Stimulated activated CD8-positive, alpha-beta memory T cell treated with anti-CD3 and anti-CD28 coated beads, Interleukin-12 subunit alpha, Interleukin-12 subunit beta, amount 100 ng/mL, for 24 hours (primary cell): ENCODE data around the gene TPCN1.
"Not testable (repeated sequence)": the region's sequence is repeated elsewhere in the genome, so short reads cannot be mapped to it uniquely, and the experiment has no call there.

ENCODE experiments used
- DNase-seq: peaks from one replicate; pipeline ENCODE4 v3.0.0-alpha.2; 2020; ENCODE audit errors: extremely low read depth

Gene TPCN1

GRCh38 chr12:113196990-113197389 is 24.3 kb upstream of the TPCN1 start:
- no peak for DNase-seq

GRCh38 chr12:113197518-113198077 is 23.7 kb upstream of the TPCN1 start:
- DNase-seq = no peak

- DNase-seq = no peak
These were observed 23.0 kb upstream of the TPCN1 start for GRCh38 chr12:113198296-113198695.

GRCh38 chr12:113200021-113200797 is 21.1 kb upstream of the TPCN1 start:
- DNase-seq = no peak

GRCh38 chr12:113201187-113202177 is 19.8 kb upstream of the TPCN1 start:
- DNase-seq = no peak

- no peak for DNase-seq
These were observed 18.8 kb upstream of the TPCN1 start for GRCh38 chr12:113202300-113203075.

- DNase-seq = no peak
These were observed 17.2 kb upstream of the TPCN1 start for GRCh38 chr12:113203852-113204760.

GRCh38 chr12:113204804-113205203 is 16.5 kb upstream of the TPCN1 start:
- no peak for DNase-seq

GRCh38 chr12:113206802-113207201 is 14.5 kb upstream of the TPCN1 start:
- not testable (repeated sequence) for DNase-seq

- DNase-seq = no peak
These were observed 13.6 kb upstream of the TPCN1 start for GRCh38 chr12:113207613-113208040.

GRCh38 chr12:113208041-113208934 is 13.0 kb upstream of the TPCN1 start:
- no peak for DNase-seq

- no peak for DNase-seq
These were observed 10.1 kb upstream of the TPCN1 start for GRCh38 chr12:113211160-113211559.

- no peak for DNase-seq
These were observed 6.3 kb upstream of the TPCN1 start for GRCh38 chr12:113214895-113215400.

- DNase-seq = no peak
These were observed 5.2 kb upstream of the TPCN1 start for GRCh38 chr12:113216027-113216426.

- no peak for DNase-seq
These were observed 577 bp upstream of the TPCN1 start for GRCh38 chr12:113220593-113221180.

- no peak for DNase-seq
These were observed 899 bp downstream of the TPCN1 start for GRCh38 chr12:113221997-113222729.

GRCh38 chr12:113222730-113223531 is 1.7 kb downstream of the TPCN1 start:
- no peak for DNase-seq
